Skeletal muscle satellite cell (primary cell): Measurements from ENCODE around the gene CFAP45.

Experiments used
- H3K27me3 ChIP-seq: 2 replicates; pipeline ENCODE4 v1.7.0; 2013; ENCODE audit warnings: low read length; ENCODE audit not compliant: control insufficient read depth, insufficient read depth
- H3K36me3 ChIP-seq: 2 replicates; pipeline ENCODE4 v1.7.0; 2013; ENCODE audit warnings: mild to moderate bottlenecking, control low read depth, low read length; ENCODE audit not compliant: insufficient read depth
- H3K4me1 ChIP-seq: 2 replicates; pipeline ENCODE4 v1.7.0; 2013; ENCODE audit warnings: low read length; ENCODE audit not compliant: control insufficient read depth, insufficient read depth
- H3K4me2 ChIP-seq: 2 replicates; pipeline ENCODE4 v1.7.0; 2013; ENCODE audit warnings: mild to moderate bottlenecking, low read length
- H3K4me3 ChIP-seq: 2 replicates; pipeline ENCODE4 v1.7.0; 2013; ENCODE audit warnings: low read length
- H3K9ac ChIP-seq: 2 replicates; pipeline ENCODE4 v1.7.0; 2013; ENCODE audit warnings: mild to moderate bottlenecking, low read depth, low read length, moderate library complexity
- H3K9me3 ChIP-seq: replicated peaks from 2 replicates; pipeline ENCODE4 v1.7.0; 2013; ENCODE audit warnings: mild to moderate bottlenecking, control low read depth, low read length

Gene CFAP45

DNA sequence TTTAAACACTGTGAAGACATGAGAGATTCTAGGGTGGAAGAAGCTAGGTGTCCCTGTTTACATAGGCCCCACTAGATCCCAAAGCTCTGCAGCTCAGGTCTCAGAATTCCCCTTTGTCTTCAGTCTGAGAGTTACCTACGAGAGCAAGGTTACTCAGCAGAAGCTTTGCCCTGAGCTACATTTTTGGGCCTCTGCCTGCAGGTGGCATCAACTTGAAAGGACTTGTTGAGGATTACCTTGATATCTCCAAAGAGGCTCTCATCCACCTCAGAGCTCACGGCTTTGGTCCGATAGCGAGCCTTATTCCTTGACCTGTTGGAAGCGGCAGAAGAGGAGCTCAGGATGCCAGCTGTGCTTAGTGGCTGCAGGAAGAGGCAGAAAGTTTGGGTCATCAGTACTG lies 7.0 kb downstream of the CFAP45 start:
- Histone ChIP-seq H3K4me2 (no peak overlapping the region), H3K4me3 (no peak overlapping the region), H3K9ac (no peak overlapping the region), H3K4me1 (peaks cover 22% of the 10 kb centered on the region), H3K9me3 (no peaks in the 10 kb centered on the region), H3K27me3 (no peaks in the 10 kb centered on the region), H3K36me3 (no peaks in the 10 kb centered on the region)

DNA sequence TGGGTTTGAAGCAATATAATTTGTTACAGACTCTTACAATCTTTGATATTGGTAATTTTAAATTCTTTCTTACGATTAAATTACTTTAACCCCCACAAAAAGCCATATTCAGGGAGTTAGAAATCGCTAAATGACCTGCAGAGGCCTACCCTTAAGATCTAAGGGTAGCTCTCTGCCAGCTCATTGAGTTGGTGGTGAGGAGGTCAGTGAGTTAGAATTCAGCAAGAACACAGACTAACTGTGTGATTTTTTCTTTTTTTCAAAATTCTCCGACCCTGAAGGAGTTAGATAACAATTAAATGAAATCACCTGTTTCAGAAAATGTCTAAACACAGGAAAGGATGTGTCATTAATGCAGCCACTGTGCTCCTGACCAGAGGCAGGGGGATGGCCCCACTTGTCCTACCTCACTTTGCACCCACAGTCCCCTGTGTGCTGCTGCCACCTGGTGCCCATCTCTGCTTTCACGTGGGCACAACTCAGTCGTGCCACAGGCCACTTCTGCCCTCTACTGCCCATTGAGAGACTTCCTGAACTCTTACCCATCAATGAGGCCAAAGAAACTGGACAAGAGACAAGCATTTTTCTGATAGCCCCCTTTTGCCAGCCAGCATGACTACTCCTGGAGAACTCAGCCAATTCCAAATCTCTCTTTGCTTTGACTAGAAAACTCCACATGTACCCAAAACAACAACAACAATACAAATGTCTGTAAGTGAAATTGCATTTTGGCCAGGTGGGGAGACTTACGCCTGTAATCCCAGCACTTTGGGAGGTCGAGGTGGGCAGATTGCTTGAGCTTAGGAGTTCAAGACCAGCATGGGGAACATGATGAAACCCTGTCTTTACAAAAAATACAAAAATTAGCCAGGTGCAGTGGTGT lies 8.4 kb downstream of the CFAP45 start:
- H3K4me3 ChIP-seq, result no peak overlapping the region
- no peaks in the 10 kb centered on the region for H3K9me3 ChIP-seq
- no peaks in the 10 kb centered on the region for H3K36me3 ChIP-seq
- no peaks in the 10 kb centered on the region for H3K27me3 ChIP-seq
- no peak overlapping the region for H3K9ac ChIP-seq
- H3K4me2 ChIP-seq, result no peak overlapping the region
- H3K4me1 ChIP-seq, result peaks cover 22% of the 10 kb centered on the region

DNA sequence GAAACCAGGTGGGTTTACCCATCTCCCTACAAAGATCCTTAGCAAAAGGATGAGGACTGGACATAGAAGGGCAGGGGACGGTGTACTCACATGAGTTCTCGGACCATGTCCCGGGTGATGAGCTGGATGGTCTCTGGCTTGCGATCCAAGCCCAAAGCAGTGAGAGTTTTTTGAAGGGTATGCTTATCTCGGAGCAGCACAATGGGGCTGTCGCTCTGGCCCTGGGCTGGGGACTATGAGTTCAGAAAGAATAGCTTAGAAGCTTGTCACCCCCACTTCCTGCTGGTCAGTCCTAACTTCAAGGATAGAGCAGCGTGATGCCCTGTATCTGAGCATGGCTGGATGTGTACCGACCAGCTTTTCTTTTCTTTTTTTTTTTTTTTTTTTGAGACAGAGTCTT lies 9.6 kb downstream of the CFAP45 start:
- peak overlapping the region; percentile 42 for H3K9ac ChIP-seq
- no peaks in the 10 kb centered on the region for H3K36me3 ChIP-seq
- peak overlapping the region; percentile 60 for H3K4me2 ChIP-seq
- H3K9me3 ChIP-seq, result no peaks in the 10 kb centered on the region
- H3K4me3 ChIP-seq, result peak overlapping the region; percentile 30
- H3K4me1 ChIP-seq, result peaks cover 19% of the 10 kb centered on the region
- no peaks in the 10 kb centered on the region for H3K27me3 ChIP-seq

DNA sequence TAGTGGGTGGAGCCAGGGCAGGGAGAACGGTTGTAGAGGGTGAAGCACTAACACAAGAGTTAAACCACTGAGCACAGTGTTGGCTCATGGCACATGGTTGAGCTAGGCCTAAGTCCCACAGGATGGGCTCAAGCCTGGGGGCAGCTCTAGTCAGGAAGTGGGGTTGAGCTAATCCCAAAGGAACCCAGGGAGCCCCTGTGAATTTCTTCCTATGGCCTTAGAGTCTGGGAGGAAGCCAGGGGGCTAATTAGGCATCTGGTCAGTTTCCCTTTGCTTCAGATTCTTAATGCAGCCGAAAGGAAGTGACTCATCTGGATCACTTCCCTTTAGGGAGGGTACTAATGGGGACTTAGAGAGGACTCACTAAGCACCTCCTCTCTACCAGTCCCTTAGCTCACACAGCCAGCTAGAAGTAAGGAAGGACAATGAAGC lies 10.1 kb downstream of the CFAP45 start:
- Histone ChIP-seq H3K9me3 (no peaks in the 10 kb centered on the region), H3K4me3 (peak overlapping the region; percentile 30), H3K4me2 (peak overlapping the region; percentile 60), H3K9ac (peak overlapping the region; percentile 42), H3K27me3 (no peaks in the 10 kb centered on the region), H3K4me1 (peaks cover 19% of the 10 kb centered on the region), H3K36me3 (no peaks in the 10 kb centered on the region)

DNA sequence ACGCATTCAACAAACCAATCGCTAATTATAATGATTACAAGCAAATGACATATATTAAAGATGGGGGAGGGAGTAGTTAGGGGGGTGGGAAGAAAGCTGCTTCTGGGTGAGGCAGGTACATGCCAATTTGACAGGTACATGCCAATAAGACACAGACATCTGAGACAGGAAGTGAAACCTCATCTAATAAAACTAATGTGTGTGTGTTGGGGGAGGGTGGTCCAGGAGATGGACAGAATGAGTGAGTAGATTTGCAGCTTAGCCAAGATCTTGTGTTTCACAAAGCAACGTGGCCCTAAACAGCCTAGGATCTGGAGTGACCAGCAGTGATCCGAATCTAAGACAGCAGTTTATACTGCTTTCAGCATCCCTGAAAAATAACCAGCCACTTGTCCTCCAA lies 10.8 kb downstream of the CFAP45 start:
- no peaks in the 10 kb centered on the region for H3K36me3 ChIP-seq
- H3K4me3 ChIP-seq, result no peak overlapping the region
- H3K9ac ChIP-seq, result no peak overlapping the region
- H3K27me3 ChIP-seq, result no peaks in the 10 kb centered on the region
- no peaks in the 10 kb centered on the region for H3K9me3 ChIP-seq
- H3K4me2 ChIP-seq, result no peak overlapping the region
- peaks cover 19% of the 10 kb centered on the region for H3K4me1 ChIP-seq

DNA sequence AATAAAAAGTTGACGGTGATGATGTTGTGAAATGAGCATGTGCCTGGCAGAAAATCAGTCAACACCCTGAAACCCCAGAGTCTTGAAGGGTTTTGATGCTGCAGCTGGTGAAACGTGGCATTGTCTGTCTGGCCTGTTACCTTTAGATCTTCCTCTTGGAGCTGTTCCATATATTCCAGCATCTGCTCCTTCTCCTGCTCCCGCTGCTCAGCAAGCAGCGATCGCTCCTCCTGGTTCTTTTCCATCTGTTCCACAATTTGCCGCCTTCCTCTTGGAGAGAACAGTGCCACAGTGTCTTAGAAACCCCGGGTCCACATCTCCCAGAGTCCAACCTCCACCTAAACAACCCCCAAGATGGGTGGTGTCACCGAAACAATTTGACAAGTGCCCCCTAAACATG lies 15.7 kb downstream of the CFAP45 start:
- peaks cover 37% of the 10 kb centered on the region for H3K4me1 ChIP-seq
- H3K4me3 ChIP-seq, result no peak overlapping the region
- H3K9ac ChIP-seq, result no peak overlapping the region
- H3K9me3 ChIP-seq, result no peaks in the 10 kb centered on the region
- no peak overlapping the region for H3K4me2 ChIP-seq
- H3K27me3 ChIP-seq, result no peaks in the 10 kb centered on the region
- no peaks in the 10 kb centered on the region for H3K36me3 ChIP-seq

DNA sequence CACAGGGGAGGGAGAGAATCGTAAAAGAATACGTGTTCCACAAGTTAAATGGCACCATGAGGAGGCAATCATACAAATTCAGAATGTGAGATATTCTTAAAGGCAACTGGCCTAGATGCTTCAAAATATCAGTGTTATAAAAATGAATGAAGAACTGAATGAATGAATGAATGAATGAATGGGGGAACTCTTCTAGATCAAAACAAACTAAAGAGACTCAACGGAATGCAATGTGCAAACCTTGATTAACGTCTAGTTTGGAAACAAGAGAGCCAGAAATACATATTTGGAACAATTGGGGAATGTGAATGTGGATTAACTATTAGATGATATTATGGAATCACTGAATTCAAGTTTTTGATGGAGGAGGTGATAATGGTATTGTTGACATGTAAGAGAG lies 16.8 kb downstream of the CFAP45 start:
- Histone ChIP-seq H3K4me2 (no peak overlapping the region), H3K27me3 (no peaks in the 10 kb centered on the region), H3K9me3 (no peaks in the 10 kb centered on the region), H3K4me3 (no peak overlapping the region), H3K4me1 (peaks cover 42% of the 10 kb centered on the region), H3K36me3 (no peaks in the 10 kb centered on the region), H3K9ac (no peak overlapping the region)

DNA sequence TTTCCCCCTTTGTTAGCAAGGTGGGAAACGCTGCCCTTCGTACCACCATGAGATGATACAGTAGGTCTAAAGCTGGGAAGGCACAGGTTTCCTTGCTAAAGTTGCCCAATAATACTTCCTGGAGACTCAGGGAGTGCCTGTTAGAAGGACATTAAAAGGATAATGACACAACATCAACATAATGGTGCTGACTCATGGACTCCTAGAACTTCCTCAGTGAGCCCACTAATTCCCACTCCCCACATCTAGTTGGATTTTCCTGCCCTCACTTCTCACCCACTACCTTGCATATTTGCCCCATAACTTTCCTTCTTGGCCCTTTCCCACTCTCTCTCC lies 17.5 kb downstream of the CFAP45 start:
- H3K4me1 ChIP-seq, result peaks cover 42% of the 10 kb centered on the region
- peak overlapping the region; percentile 46 for H3K4me2 ChIP-seq
- H3K4me3 ChIP-seq, result no peak overlapping the region
- peak overlapping the region; percentile 2 for H3K9ac ChIP-seq
- no peaks in the 10 kb centered on the region for H3K36me3 ChIP-seq
- H3K27me3 ChIP-seq, result no peaks in the 10 kb centered on the region
- H3K9me3 ChIP-seq, result no peaks in the 10 kb centered on the region

DNA sequence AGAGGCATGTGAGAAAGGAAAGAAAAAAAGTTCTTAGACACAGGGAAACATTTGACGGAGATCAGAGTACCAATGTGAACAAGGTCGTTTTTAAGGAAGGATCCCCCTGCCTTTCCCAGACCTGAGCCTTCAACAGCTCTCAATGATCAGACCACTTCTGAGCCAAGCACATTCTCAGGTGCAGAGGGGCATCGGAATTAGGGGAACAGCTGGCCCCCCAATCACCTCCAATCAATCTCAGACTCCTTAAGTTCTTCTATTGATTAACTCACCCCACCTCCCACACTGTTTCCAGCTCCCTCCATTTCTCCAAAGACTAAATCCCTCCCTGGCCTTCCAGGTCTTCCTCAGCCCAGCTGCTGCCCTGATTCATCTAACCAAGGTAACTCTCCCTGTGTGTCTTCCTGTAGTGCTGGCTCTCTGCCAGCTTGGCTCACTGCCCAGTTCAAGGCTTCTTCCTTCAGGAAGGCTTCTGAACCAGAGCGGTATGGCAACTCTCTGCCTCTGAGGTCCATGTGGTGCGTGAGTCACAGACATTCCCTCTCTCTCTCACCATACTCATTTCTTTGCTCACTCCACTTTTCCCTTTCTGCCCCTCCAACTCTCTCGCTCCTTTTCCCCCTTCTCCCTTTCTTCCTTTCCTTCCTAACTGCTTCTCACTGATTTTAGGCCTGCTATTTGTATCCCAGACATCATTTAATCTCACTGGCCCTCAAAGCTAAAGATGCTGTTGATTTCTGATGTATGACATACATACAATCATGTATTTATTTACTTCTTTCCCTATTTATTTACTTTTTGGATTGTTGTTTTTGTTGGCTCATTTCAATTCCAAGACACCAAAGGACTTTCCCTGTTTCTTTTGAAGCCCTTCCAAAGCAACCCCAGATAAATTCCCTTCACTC lies 18.1 kb downstream of the CFAP45 start:
- Histone ChIP-seq H3K36me3 (no peaks in the 10 kb centered on the region), H3K4me1 (peaks cover 42% of the 10 kb centered on the region)

DNA sequence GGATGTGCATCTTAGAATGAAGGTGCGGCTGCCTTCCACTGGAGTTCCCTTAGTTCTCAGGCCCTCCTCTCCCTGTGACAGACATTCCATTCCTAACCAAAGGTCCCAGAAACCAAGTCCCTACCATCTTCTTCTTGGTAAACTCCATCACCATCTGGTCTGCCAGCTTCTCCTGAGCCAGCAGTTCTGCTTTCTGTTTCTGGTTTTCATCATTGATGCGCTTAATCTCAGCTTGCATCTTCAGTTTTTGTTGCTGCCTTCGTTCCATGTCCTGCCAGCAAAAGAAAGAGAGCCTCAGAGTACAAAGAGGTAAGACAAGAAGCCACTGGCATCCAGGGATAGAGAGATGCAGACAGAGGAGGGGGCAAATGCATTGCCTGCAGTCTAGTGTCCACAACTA lies 19.5 kb downstream of the CFAP45 start:
- no peak overlapping the region for H3K4me3 ChIP-seq
- H3K4me1 ChIP-seq, result peaks cover 42% of the 10 kb centered on the region

More for the DNA sequence above, 18.1 kb downstream of the CFAP45 start:
- peak overlapping the region; percentile 2 for H3K9ac ChIP-seq
- peak overlapping the region; percentile 46 for H3K4me2 ChIP-seq
- no peaks in the 10 kb centered on the region for H3K9me3 ChIP-seq
- H3K4me3 ChIP-seq, result peak overlapping the region; percentile 14
- H3K27me3 ChIP-seq, result no peaks in the 10 kb centered on the region

DNA sequence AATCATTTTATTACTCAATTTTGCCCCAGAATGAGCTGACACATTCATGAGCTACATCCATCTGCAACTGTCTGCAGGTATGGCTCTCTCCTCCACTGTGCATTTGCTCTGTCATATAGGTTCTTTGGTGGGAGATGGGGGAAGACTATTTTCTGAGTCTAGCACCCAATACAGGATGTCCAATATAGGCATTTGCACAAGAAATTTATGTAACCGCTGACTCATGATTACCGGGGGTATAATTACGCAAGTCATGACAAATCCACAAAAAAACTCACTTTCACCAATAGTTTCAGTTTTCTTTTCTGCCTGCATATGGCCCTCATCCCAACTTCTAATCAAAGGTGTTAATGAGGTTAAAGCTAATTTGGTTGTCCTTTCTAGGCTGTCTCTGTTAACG lies 20.0 kb downstream of the CFAP45 start:
- no peaks in the 10 kb centered on the region for H3K36me3 ChIP-seq
- peaks cover 42% of the 10 kb centered on the region for H3K4me1 ChIP-seq
- no peaks in the 10 kb centered on the region for H3K27me3 ChIP-seq
- no peak overlapping the region for H3K9ac ChIP-seq
- H3K4me3 ChIP-seq, result no peak overlapping the region
- H3K4me2 ChIP-seq, result peak overlapping the region; percentile 32
- H3K9me3 ChIP-seq, result no peaks in the 10 kb centered on the region

More for the DNA sequence above, 19.5 kb downstream of the CFAP45 start:
- Histone ChIP-seq H3K27me3 (no peaks in the 10 kb centered on the region), H3K9me3 (no peaks in the 10 kb centered on the region), H3K36me3 (no peaks in the 10 kb centered on the region), H3K9ac (no peak overlapping the region), H3K4me2 (peak overlapping the region; percentile 32)
